OCI-LY7 (cell line): Measurements from ENCODE around the gene TRAF5. TPM values are rescaled to one million over a fixed set of nuclear protein-coding genes. Genes with fewer than 3 reads are reported as not detected.

Experiments used
- BruUV-seq: library from RNA; stranded (reverse); fragments of 400-500 nt; replicated peaks from 2 replicates; lab custom pipeline; 2021; lab: Mats Ljungman, UMichigan
- CTCF ChIA-PET: fragments of 300-600 bp; sonication (Branson Sonifier 250); formaldehyde crosslinking; loops from one replicate; lab custom pipeline; 2022; ENCODE audit warnings: antibody characterized with exemption; ENCODE audit not compliant: unreplicated experiment; lab: Charles Lee
- POLR2A ChIA-PET: fragments of 300-600 bp; sonication (Branson Sonifier 250); formaldehyde crosslinking; loops from one replicate; lab custom pipeline; 2022; ENCODE audit warnings: antibody characterized with exemption; lab: Charles Lee
- DNase-seq: peaks from one replicate; pipeline ENCODE4 v3.0.0-alpha.2; 2015; ENCODE audit warnings: low spot score
- H2AFZ ChIP-seq: fragments of 200-600 bp; sonication (generic), shearing (Covaris generic); 2 replicates; pipeline ENCODE4 v1.6.1; 2014; ENCODE audit warnings: mild to moderate bottlenecking, antibody characterized with exemption, low read length, moderate library complexity
- H3K27ac ChIP-seq: fragments of 200-600 bp; sonication (generic); 2 replicates; pipeline ENCODE4 v1.5.1; 2014; ENCODE audit warnings: mixed run types, low read depth, mild to moderate bottlenecking, moderate library complexity, low read length, inconsistent platforms; ENCODE audit not compliant: poor library complexity, severe bottlenecking
- H3K36me3 ChIP-seq: fragments of 200-600 bp; sonication (generic); 2 replicates; pipeline ENCODE4 v1.6.1; 2014; ENCODE audit warnings: mild to moderate bottlenecking, antibody characterized with exemption, low read length, moderate library complexity, mixed read lengths; ENCODE audit not compliant: insufficient read depth
- H3K4me1 ChIP-seq: fragments of 200-600 bp; sonication (generic); 2 replicates; pipeline ENCODE4 v1.5.1; 2014; ENCODE audit warnings: mild to moderate bottlenecking, low read length; ENCODE audit not compliant: insufficient read depth, poor library complexity, severe bottlenecking
- H3K4me2 ChIP-seq: fragments of 200-600 bp; sonication (generic); 2 replicates; pipeline ENCODE4 v1.6.1; 2014; ENCODE audit warnings: mild to moderate bottlenecking, low read length
- H3K4me3 ChIP-seq: fragments of 200-600 bp; sonication (generic); 2 replicates; pipeline ENCODE4 v1.5.1; 2014; ENCODE audit warnings: mild to moderate bottlenecking, low read depth, low read length; ENCODE audit not compliant: poor library complexity, severe bottlenecking
- H3K79me2 ChIP-seq: fragments of 200-600 bp; sonication (generic); 2 replicates; pipeline ENCODE4 v1.6.1; 2016; ENCODE audit warnings: low read depth, mild to moderate bottlenecking, low read length, moderate library complexity, mixed read lengths; ENCODE audit not compliant: insufficient read depth
- H3K9me2 ChIP-seq: fragments of 200-600 bp; sonication (generic); 2 replicates; pipeline ENCODE4 v1.6.1; 2016; ENCODE audit warnings: mild to moderate bottlenecking, low read length, mixed read lengths; ENCODE audit not compliant: insufficient read depth
- H3K9me3 ChIP-seq: fragments of 200-600 bp; sonication (generic); 2 replicates; pipeline ENCODE4 v1.6.1; 2014; ENCODE audit warnings: mild to moderate bottlenecking, mixed run types, low read length, mixed read lengths
- H4K20me1 ChIP-seq: fragments of 200-600 bp; sonication (generic); 2 replicates; pipeline ENCODE4 v1.6.1; 2014; ENCODE audit warnings: mild to moderate bottlenecking, antibody characterized with exemption, low read length, moderate library complexity, mixed read lengths; ENCODE audit not compliant: insufficient read depth
- CTCF ChIP-seq: fragments of 200-600 bp; sonication (generic); conservative IDR thresholded peaks from 2 replicates; pipeline ENCODE4 v1.5.1; 2014; ENCODE audit warnings: mild to moderate bottlenecking, antibody characterized with exemption, low read length, moderate library complexity, mixed read lengths
- EZH2phosphoT487 ChIP-seq: fragments of 200-600 bp; sonication (generic); IDR thresholded peaks from 2 replicates; pipeline ENCODE4 v1.6.1; 2018; ENCODE audit warnings: low read depth, borderline replicate concordance, mild to moderate bottlenecking, mixed run types, antibody characterized with exemption, low read length, moderate library complexity, mixed read lengths
- intact Hi-C: fragments of 100-400 bp; cut with micrococcal nuclease; formaldehyde crosslinking; loops from one replicate; pipeline ENCODE4 v1.10.0; 2022; ENCODE audit not compliant: unreplicated experiment
- total RNA-seq, 2 experiments: library from RNA; depleted of rRNA in 1 of 2; stranded (reverse); fragments of >200 nt in 1 of 2; shearing (Covaris generic) in 1 of 2; gene quantifications; 2 replicates each; pipeline ENCODE4 v1.2.3, GENCODE V29; 2014 to 2022

The TRAF5 gene
- total RNA-seq, 2 experiments from 2014 or later = 24.2 to 54.4 TPM

DNA sequence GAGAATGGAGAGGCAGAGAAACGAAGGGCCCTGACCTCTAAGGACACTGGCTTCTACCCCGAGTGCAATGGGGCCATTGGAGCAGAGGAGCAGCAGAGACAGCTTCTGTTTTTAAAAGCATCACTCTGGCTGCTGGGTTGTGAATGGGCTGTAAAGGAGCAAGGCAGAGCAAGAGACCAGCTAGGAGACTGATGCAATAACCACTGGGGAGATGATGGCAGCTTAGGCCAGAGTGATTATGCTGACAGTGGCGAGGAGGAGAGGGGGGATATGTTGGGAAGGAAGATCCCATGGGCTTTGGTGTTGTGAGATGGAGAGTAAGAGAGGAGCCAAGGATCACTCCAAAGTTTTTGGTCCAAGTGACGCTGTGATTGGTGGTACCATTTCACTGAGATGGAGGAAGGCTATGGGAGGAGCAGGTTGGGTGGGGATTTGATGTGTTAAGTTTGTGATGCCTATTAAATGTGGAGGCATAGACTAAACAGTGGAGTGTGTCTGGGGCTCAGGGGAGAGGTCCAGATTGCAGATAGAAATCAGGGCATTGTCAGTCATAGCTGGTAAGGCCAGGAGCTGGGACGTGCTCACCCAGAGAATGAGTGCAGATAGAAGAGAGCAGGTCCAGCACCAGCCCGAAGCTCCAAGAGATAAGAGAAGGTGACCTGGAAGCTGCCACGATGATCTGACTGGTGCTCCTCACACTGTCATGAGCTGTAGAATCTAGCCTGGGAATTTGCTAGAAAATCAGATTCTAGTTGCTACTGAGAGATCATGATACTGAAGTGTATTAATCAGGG lies 11.0 kb downstream of the TRAF5 start:
- intact Hi-C loops = no loop called here
- Histone ChIP-seq H3K36me3 (0 out of 2 replicates have a peak, but pooled peaks cover 4% of the 10 kb centered on the region), H3K4me3 (no peak overlapping the region), H3K79me2 (peaks cover 76% of the 10 kb centered on the region), H3K9me3 (no peaks in the 10 kb centered on the region), H3K4me2 (peak overlapping the region; percentile 86), H3K4me1 (peaks cover 75% of the 10 kb centered on the region), H4K20me1 (no peaks in the 10 kb centered on the region; the same call in 1 of the 2 replicates), H3K27ac (no peak overlapping the region), H2AFZ (no peak overlapping the region), H3K9me2 (no peaks in the 10 kb centered on the region)
- no peak for DNase-seq
- ChIA-PET CTCF (interaction anchor here (4.4 kb wide), 1 partner anchor 10 kb away, joined by 38 read pairs; the partner anchor contains the start of gene TRAF5), POLR2A (interaction anchor here (0.5 to 4.7 kb wide), 4 partner anchors 8 to 711 kb away, joined by 3 to 39 read pairs (median 16); no protein-coding TSS in a partner anchor)
- BruUV-seq = no TSS peak
- TF ChIP-seq CTCF (no peak), EZH2phosphoT487 (no peak)

GRCh38 chr1:211338224-211338620 lies 11.6 kb downstream of the TRAF5 start:
- no peaks in the 10 kb centered on the region; the same call in 1 of the 2 replicates for H4K20me1 ChIP-seq
- H3K9me3 ChIP-seq = no peaks in the 10 kb centered on the region
- TF ChIP-seq EZH2phosphoT487 = no peak
- TF ChIP-seq CTCF = no peak
- BruUV-seq = no TSS peak
- DNase-seq = no peak
- ChIA-PET CTCF (interaction anchor here (4.4 kb wide), 1 partner anchor 11 kb away, joined by 38 read pairs; the partner anchor contains the start of gene TRAF5), POLR2A (interaction anchor here (0.5 to 4.7 kb wide), 4 partner anchors 8 to 710 kb away, joined by 3 to 39 read pairs (median 14); no protein-coding TSS in a partner anchor)
- no peaks in the 10 kb centered on the region for H3K9me2 ChIP-seq
- H3K4me3 ChIP-seq = no peak overlapping the region
- no peak overlapping the region for H2AFZ ChIP-seq
- H3K27ac ChIP-seq = no peak overlapping the region
- 0 out of 2 replicates have a peak, but pooled peaks cover 4% of the 10 kb centered on the region for H3K36me3 ChIP-seq
- H3K4me1 ChIP-seq = peaks cover 69% of the 10 kb centered on the region
- intact Hi-C loops = no loop called here
- peaks cover 76% of the 10 kb centered on the region for H3K79me2 ChIP-seq
- peak overlapping the region; percentile 86 for H3K4me2 ChIP-seq
